Fibroblast of mammary gland (primary cell): ENCODE measurements around the gene ATP9A.

Experiments used
- DNase-seq: peaks from one replicate; pipeline ENCODE4 v3.0.0-alpha.2; 2010; ENCODE audit warnings: low read depth
- H3K4me3 ChIP-seq: 2 replicates; pipeline ENCODE4 v1.5.1; 2011; ENCODE audit warnings: low read depth, mild to moderate bottlenecking, low read length, moderate library complexity; ENCODE audit not compliant: control insufficient read depth
- CTCF ChIP-seq: conservative IDR thresholded peaks from 2 replicates; pipeline ENCODE4 v1.5.1; 2011; ENCODE audit warnings: low read depth, low read length, inconsistent platforms; ENCODE audit not compliant: control insufficient read depth, insufficient read depth

Gene ATP9A

GRCh38 chr20:51604851-51605250, 163.3 kb downstream of the ATP9A start:
- TF ChIP-seq CTCF: no peak
- H3K4me3 ChIP-seq: no peak overlapping the region
- DNase-seq: no peak

DNA sequence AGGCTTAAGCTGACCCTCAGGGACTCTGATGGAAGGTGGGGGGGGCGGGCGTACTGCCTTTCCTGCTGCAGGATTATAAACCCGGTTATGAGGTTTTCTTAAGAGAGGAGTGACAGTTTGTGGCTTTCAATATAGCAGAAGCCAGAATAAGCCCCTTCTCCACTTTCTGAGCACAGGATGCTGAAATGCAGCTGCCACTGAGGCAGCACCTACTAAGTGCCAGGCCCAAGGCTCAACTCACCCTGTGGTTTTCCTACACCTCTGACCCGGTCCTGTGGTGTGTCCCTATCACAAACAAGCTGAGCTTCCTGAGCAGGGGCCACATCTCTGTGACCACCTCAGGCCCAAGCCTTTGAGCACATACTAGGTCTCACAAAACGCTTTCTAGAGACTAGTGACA, 166.1 kb downstream of the ATP9A start:
- no peak overlapping the region for H3K4me3 ChIP-seq
- TF ChIP-seq CTCF: no peak
- no peak for DNase-seq

GRCh38 chr20:51600950-51601349, 167.2 kb downstream of the ATP9A start:
- no peak for DNase-seq
- H3K4me3 ChIP-seq: no peak overlapping the region
- no peak for TF ChIP-seq CTCF

- H3K4me3 ChIP-seq: no peak overlapping the region
- no peak for TF ChIP-seq CTCF
- DNase-seq: no peak
Measured at GRCh38 chr20:51600016-51600420, 168.2 kb downstream of the ATP9A start.

DNA sequence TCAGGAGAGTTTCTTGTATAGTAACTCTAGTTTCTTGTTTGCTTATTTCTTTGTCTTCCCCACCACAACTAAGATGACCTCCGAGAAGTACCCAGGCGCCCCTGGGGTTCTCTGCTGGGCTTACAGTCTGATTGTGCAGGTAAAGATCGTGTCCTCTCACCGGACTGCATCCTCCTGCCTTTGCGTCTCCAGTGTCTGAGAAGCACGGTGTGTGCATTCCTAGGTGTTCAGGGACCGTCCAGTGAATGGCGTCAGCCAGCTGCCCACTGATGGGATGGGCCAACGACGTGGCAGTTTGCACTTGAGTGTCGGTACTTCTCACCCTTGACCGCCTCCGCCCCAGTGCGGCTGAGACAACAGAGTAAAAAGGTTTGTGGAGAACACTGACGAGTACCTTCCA, 169.6 kb downstream of the ATP9A start:
- DNase-seq: no peak
- no peak overlapping the region for H3K4me3 ChIP-seq
- TF ChIP-seq CTCF: no peak

- no peak for TF ChIP-seq CTCF
- no peak for DNase-seq
- H3K4me3 ChIP-seq: no peak overlapping the region
Measured at GRCh38 chr20:51597389-51598231, 170.6 kb downstream of the ATP9A start.
